CD4-positive, alpha-beta T cell treated with Interleukin-17A for 4 hours (primary cell): ENCODE data around the gene DAZ3.
"Not testable (repeated sequence)": the region's sequence is repeated elsewhere in the genome, so short reads cannot be mapped to it uniquely, and the experiment has no call there.

Experiments
- DNase-seq: peaks from one replicate; pipeline ENCODE4 v3.0.0-alpha.2; 2020; ENCODE audit warnings: mixed read lengths

DAZ3 gene, protein sequence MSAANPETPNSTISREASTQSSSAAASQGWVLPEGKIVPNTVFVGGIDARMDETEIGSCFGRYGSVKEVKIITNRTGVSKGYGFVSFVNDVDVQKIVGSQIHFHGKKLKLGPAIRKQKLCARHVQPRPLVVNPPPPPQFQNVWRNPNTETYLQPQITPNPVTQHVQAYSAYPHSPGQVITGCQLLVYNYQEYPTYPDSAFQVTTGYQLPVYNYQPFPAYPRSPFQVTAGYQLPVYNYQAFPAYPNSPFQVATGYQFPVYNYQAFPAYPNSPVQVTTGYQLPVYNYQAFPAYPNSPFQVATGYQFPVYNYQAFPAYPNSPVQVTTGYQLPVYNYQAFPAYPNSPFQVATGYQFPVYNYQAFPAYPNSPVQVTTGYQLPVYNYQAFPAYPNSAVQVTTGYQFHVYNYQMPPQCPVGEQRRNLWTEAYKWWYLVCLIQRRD

DNA sequence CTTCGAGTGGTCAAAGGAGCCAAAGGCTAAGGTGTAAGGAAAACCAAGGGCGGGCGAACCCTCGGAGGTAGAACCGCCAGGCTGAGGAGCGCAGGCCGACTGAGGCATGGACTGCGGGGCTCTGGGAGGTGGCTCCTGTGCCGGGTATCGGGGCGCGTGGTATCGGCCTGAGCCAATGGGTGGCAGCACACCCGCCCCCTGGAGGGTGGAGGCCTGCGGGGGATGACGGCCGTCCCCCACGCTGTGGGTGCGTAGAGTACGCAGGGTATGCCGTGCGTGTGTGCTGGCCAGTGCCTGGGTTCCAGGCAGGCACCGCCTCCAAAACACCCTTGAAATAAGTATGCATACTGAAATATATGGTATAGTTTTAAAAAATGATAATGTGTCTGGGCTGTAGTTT is at the start of gene DAZ3:
DAZ3 (minus strand) TSS at position 101 of the 400 bp plus-strand sequence. CDS start 208 bp downstream, outside the sequence.
- not testable (repeated sequence) for DNase-seq

DNA sequence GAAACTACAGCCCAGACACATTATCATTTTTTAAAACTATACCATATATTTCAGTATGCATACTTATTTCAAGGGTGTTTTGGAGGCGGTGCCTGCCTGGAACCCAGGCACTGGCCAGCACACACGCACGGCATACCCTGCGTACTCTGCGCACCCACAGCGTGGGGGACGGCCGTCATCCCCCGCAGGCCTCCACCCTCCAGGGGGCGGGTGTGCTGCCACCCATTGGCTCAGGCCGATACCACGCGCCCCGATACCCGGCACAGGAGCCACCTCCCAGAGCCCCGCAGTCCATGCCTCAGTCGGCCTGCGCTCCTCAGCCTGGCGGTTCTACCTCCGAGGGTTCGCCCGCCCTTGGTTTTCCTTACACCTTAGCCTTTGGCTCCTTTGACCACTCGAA is 20.4 kb upstream of the DAZ3 start, which contains the start of gene DAZ4:
DAZ4 (plus strand) TSS at position 301 of the 400 bp plus-strand sequence. CDS start 208 bp downstream, outside the sequence.
- not testable (repeated sequence) for DNase-seq

DNA sequence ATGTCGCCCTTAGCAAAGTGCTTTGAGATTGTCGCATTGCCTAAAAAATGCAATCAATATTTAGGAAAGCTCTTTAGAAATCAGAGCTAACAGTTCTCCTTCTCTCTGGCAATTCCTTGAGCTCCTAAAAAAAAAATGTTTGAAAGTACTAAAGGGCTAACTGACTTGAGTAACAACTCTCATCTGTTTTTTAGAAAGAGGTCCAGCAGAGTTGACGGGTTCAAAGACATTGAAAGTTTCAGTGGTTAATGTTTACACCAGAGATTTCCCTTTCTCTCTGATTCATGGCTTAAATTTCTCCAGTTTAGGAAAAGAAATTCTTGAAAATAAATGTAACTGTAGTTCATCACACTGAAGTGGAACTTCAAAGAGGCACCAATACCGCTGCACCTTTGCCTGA is 11.9 kb upstream of the DAZ3 start:
- not testable (repeated sequence) for DNase-seq

DNA sequence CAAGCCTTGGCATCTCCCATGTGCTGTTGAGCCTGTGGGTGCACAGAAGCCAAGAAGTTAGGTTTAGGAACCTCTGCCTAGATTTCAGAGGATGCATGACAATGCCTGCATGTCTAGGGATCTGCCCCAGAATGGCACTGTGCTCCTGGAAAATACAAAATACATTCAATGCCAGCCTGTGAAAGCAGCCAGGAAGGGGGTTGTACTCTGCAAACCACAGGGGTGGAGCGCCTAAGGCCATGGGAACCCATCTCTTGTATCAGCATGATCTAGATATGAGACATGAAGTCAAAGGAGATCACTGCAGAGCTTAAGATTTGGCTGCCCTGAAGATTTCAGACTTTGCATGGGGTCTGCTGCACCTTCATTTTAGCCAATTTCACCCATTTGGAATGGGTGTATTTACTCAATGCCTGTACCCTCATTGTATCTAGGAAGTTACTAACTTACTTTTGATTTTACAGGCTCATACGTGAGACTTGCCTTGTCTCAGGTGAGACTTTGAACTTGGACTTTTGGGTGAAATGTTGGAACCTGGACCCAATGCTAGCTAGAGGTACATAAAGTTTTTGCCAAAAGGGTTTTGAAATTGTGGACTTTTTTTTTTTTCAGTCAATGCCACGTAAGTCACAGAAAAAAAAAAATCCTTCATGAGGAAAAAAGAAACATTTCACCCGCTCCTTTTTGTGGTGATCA is 11.1 kb upstream of the DAZ3 start:
- not testable (repeated sequence) for DNase-seq

DNA sequence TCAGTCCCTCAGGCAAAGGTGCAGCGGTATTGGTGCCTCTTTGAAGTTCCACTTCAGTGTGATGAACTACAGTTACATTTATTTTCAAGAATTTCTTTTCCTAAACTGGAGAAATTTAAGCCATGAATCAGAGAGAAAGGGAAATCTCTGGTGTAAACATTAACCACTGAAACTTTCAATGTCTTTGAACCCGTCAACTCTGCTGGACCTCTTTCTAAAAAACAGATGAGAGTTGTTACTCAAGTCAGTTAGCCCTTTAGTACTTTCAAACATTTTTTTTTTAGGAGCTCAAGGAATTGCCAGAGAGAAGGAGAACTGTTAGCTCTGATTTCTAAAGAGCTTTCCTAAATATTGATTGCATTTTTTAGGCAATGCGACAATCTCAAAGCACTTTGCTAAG is 8.6 kb upstream of the DAZ3 start:
- DNase-seq, result not testable (repeated sequence)
